ENCODE data around the gene HAX1. TPM values are rescaled to one million over a fixed set of nuclear protein-coding genes. Genes with fewer than 3 reads are reported as not detected.
"Not testable (repeated sequence)": the region's sequence is repeated elsewhere in the genome, so short reads cannot be mapped to it uniquely, and the experiment has no call there.

The HAX1 gene
- total RNA-seq, 1 donor from 2014 or later: 46.1 TPM

DNA sequence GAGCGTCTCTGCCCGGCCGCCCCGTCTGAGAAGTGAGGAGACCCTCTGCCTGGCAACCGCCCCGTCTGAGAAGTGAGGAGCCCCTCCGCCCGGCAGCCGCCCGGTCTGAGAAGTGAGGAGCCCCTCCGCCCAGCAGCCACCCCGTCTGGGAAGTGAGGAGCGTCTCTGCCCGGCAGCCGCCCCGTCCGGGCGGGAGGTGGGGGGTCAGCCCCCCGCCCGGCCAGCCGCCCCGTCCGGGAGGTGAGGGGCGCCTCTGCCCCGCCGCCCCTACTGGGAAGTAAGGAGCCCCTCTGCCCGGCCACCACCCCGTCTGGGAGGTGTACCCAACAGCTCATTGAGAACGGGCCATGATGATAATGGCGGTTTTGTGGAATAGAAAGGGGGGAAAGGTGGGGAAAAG, 15.2 kb downstream of the HAX1 start:
- DNase-seq (ENCODE audit: low read depth): not testable (repeated sequence)

GRCh38 chr1:154288661-154289060, 16.2 kb downstream of the HAX1 start:
- DNase-seq (ENCODE audit: low read depth): no peak

DNA sequence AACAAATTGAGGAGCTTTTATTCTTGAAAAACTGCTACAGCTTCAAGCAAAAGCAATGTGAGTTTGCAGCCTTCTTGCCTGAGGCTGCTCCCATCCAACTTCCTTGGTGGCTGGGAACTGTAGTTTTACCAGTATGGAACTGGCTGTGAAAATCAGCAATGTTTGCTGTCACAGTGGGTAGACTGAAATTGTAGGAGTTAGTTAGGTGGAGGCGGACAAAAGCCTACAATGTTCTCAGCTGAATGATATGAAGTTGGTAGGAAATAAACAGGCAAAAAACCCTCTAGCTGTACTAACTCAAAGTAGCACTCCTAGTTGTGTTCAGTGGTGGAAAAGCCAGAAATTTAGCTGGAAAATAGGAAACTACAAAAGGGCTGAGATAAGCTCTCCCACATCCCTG, 18.5 kb downstream of the HAX1 start:
- no peak for DNase-seq (ENCODE audit: low read depth)

GRCh38 chr1:154295408-154296235, 23.2 kb downstream of the HAX1 start:
- DNase-seq (ENCODE audit: low read depth): no peak

GRCh38 chr1:154301582-154301981, 29.2 kb downstream of the HAX1 start:
- no peak for DNase-seq (ENCODE audit: low read depth)

GRCh38 chr1:154304664-154305337, 32.4 kb downstream of the HAX1 start:
- DNase-seq (ENCODE audit: low read depth): peak; percentile 16

- no peak for DNase-seq (ENCODE audit: low read depth)
Observed at GRCh38 chr1:154306151-154306550, 33.7 kb downstream of the HAX1 start.

GRCh38 chr1:154307670-154308270, 35.3 kb downstream of the HAX1 start:
- DNase-seq (ENCODE audit: low read depth): not testable (repeated sequence)

DNA sequence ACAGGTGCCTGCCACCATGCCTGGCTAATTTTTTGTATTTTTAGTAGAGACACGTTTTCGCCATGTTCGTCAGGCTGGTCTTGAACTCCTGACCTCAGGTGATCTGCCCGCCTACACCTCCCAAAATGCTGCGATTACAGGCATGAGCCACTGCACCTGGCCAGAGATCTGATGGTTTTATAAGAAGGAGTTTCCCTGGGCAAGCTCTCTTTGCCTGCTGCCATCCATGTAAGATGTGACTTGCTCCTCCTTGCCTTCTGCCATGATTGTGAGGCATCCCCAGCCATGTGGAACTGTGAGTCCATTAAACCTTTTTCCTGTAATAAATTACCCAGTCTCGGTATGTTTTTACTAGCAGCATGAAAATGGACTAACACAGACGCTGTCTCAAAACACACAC, 36.7 kb downstream of the HAX1 start:
- DNase-seq (ENCODE audit: low read depth): not testable (repeated sequence)

GRCh38 chr1:154312229-154313065, 40.0 kb downstream of the HAX1 start:
- not testable (repeated sequence) for DNase-seq (ENCODE audit: low read depth)

DNA sequence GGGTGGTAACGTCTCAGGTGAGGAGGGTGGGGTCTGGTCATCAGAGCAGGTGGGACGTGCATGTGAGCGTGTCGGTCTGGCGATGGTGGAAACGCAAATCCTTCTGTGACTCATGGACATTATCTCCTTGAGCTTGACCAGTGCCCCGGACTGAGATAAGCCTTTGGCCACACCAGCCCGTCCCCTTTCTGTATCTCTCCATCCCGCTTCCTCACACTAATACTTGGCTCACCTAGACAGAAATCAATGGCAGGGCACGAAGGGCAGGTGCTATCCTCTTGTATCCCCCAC, 40.6 kb downstream of the HAX1 start:
- no peak for DNase-seq (ENCODE audit: low read depth)

DNA sequence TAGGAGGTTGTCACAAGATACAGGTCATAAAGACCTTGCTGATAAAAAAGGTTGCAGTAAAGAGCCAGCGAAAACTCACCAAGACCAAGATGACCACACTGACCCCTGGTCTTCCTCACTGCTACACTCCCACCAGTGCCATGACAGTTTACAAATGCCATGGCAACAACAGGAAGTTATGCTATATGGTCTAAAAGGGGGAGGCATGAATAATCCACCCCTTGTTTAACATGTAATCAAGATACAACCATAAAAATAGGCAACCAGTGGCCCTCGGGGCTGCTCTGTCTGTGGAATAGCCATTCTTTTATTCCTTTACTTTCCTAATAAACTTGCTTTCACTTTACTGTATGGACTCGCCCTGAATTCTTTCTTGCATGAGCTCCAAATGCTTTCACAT, 41.8 kb downstream of the HAX1 start:
- not testable (repeated sequence) for DNase-seq (ENCODE audit: low read depth)

- no peak for DNase-seq (ENCODE audit: low read depth)
Observed at GRCh38 chr1:154316704-154317103, 44.3 kb downstream of the HAX1 start.

- DNase-seq (ENCODE audit: low read depth): no peak
Observed at GRCh38 chr1:154318386-154318785, 46.0 kb downstream of the HAX1 start.

- DNase-seq (ENCODE audit: low read depth): no peak
Observed at GRCh38 chr1:154320882-154321608, 48.6 kb downstream of the HAX1 start, which contains the start of gene AQP10. Gene AQP10, plus strand, starts transcription at chr1:154321093. Its CDS starts 63 bp downstream, at chr1:154321156.

DNA sequence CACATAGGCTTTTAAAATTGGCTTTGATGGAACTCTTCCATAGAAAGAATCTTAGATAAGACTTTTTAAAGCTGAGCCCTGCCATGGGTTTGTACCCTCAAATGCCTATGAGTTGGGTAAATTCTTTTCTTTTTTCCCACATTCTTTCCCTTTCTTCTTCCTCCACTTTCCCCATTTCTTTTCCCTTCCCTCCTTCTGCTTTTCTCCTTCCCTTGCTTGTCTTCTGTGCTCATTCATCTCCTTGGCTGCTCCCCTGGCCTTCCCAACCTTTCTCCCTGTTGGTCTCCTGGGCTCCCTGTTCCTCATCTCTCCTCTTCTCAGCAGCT, 49.1 kb downstream of the HAX1 start:
- not testable (repeated sequence) for DNase-seq (ENCODE audit: low read depth)

GRCh38 chr1:154323493-154323892, 51.1 kb downstream of the HAX1 start:
- no peak for DNase-seq (ENCODE audit: low read depth)

GRCh38 chr1:154324241-154324640, 51.8 kb downstream of the HAX1 start:
- DNase-seq (ENCODE audit: low read depth): no peak

DNA sequence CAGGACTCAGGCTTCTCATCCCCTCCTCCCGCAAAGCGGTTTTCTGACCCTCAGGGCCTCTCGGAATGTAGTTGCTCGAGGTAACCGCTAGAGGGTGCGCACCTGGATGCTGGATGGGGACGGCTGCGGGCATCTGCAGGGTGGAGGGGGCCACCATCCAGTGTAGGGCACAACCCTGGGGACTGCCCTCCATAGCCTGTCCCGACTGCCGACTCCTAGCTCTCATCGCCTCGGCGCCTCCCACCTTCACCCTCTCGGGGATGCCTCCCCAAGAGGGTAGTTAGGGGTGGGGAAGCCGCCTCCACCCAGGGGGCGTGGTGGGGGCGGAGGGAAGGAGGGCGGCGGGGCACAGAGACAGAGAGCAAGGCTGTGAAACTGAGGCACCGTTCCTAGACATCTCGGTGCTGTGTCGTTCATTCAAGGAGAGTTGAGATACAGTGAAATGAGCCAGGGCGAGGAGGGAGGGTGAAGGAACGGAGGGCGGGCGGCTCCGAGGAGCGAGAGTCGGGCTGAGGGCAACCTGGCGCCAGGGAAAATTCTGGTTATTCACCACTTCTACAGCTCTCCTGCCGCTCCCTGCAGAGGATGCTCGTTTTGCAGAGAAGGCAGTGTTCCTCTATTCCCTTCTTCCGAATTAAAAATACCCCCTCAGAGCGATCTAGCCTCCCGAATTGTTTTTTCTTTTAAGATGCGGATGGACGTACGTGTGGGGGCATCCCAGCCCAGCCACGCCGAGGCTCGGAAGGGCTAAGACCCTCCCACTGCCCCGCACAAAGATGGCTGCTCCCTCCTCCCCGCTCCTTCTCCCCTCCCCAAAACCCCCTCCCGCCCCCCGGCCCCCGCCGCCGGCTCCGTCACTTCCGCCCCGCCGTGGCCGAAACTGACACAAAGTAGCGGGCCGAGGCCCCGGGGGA, 52.5 kb downstream of the HAX1 start, which contains the start of gene ATP8B2:
TSS of gene ATP8B2 (plus strand) at position 857 of the 914 bp plus-strand sequence. CDS start 2,617 bp downstream, outside the sequence.
- DNase-seq (ENCODE audit: low read depth): peak; percentile 49
